Hippocampal formation (tissue), 2 donors: ENCODE results near the gene FBXL15.

ENCODE experiments used
- DNase-seq, 2 donors: peaks; one replicate each; lab custom pipeline; 2025; lab: John Stamatoyannopoulos, UW

FBXL15 gene

GRCh38 chr10:102398172-102399020 is 22.2 kb upstream of the FBXL15 start:
- no peak for DNase-seq

DNA sequence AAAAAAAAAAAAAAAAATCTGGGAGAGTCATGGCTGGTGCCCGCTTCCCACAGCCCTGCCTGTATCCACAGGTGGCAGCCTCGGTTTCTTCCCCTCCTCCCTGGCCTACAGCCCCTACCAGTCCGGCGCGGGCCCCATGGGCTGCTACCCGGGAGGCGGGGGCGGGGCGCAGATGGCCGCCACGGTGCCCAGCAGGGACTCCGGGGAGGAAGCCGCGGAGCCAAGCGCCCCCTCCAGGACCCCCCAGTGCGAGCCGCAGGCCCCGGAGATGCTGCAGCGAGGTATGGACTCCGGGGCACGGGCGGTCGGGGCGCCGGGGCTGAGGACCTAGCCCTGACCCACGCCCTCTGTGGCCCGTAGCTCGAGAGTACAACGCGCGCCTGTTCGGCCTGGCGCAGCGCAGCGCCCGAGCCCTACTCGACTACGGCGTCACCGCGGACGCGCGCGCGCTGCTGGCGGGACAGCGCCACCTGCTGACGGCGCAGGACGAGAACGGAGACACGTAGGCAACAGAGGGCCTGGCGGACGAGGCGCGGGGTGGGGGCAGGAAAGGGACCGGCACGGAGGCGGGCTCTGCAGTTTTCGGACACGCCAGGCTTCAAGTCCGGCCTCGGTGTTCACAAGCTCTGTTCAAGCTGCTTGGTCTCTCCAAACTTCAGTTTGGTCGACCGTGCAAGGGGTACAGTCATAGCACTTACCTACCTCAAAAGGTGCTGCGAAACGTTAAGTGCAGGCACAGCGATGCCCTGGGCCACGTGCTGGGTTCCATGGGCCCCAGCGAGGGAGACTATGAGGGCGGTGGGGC is 21.2 kb upstream of the FBXL15 start:
- DNase-seq: peak; percentile 72 to 80

DNA sequence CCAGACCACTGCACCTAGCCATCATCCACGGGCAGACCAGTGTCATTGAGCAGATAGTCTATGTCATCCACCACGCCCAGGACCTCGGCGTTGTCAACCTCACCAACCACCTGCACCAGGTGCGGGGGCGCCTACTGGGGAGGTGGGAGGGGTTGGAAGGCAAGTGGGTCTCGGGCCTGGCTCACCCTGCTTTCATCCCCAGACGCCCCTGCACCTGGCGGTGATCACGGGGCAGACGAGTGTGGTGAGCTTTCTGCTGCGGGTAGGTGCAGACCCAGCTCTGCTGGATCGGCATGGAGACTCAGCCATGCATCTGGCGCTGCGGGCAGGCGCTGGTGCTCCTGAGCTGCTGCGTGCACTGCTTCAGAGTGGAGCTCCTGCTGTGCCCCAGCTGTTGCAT is 20.6 kb upstream of the FBXL15 start:
- DNase-seq: no peak

- DNase-seq: no peak
Measured at GRCh38 chr10:102400598-102401341, 19.9 kb upstream of the FBXL15 start.

GRCh38 chr10:102401342-102401654 is 19.3 kb upstream of the FBXL15 start:
- DNase-seq: no peak

GRCh38 chr10:102401735-102402511 is 18.7 kb upstream of the FBXL15 start:
- DNase-seq: no peak

DNA sequence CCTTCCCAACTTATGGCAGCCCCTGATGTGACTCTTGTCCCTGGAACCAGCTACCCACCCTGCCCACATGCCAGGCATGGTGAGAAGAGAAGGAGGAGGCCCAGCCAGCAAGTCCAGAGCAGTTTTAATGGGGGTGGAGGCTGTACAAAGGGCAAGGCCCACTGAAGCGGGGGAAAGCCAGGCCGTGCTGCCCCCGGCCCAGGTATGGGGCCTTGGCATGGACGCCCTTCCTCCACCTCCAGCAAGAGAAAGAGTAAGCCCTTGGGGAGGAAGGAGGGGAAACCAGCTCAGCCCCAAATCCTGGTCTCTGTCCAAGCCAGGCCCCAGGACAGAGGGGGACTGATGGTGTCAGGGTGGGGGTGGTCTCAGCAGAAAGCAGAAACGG is 18.1 kb upstream of the FBXL15 start:
- no peak for DNase-seq

- no peak for DNase-seq
Measured at GRCh38 chr10:102403115-102403514, 17.5 kb upstream of the FBXL15 start.

DNA sequence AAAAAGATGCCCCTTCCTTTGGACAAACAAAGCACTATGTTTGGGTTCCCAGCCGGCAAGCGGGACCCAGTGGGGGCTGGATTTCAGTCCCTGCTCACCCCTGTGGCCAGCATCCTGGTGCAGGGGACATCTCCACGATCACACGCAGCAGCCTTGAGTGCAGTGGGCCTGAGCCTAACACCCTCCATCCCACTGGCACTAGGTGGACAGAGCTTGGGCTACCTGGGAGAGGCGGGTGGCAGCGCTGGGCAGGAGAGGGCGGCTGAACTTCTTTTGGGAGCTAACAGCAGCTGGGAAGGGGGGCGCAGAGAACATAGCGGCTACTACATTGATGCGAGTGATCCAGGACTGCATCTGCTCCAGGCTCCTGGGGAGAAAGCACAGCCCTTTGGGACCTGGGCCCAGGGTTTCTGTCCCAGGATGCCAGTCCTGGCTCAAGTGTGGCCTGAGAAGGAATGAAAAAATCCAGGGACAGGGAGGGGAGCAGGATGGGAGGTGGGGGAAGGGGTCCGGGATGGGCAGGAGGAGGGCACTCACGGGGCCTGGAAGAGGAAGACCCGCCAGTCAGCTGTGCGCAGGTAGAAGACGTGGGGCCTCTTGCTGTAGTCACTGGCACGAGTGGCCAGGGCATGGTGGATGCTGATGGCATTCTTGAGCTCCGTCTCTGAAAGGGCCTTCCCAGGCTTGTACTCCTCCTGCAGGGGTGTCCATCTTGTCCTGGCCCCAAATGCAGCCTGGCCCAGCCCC is 16.1 kb upstream of the FBXL15 start:
- DNase-seq: no peak

DNA sequence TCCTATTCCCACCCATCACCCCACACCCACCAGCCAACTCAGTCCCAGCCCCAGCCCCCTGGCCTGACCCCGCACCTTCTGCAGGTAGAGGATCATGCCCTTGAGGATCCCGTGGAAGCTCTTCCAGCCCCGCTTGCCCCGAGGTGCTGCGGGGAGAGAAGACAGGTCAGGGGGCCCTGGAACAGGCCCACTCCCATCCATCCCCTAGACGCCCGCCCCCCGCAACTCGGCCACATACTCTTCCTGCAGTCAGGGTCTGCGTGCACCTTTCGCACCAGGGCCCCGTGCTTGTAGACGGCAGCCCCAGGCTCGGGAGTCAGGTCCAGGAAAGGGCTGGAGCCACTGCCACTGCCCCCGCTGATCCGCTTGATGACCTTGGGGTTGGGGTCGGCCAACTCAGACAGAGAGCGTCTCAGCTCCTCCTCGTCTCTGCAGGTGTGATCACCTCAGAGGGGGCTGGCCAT is 15.5 kb upstream of the FBXL15 start:
- DNase-seq: no peak

DNA sequence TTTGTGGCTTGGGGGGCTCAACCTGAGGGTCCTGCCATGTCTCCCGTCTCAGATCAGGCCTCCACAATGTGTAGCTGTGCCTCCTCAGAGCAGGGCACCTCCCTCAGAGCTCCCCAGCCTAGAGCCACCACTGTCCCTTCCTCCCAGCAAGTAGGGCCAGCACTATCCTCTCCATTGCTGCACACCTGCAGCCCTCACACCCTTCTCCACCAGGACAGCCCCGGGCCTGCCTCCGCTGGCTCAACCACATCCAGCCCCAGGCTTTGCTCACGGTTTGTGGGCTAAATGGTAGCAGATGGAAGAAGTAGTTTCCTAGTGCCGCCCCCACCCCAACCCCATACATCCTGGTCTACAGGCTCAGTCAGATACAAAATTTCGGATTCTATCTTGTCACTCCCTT is 15.0 kb upstream of the FBXL15 start:
- no peak for DNase-seq

GRCh38 chr10:102406815-102407214 is 13.8 kb upstream of the FBXL15 start:
- DNase-seq: no peak

DNA sequence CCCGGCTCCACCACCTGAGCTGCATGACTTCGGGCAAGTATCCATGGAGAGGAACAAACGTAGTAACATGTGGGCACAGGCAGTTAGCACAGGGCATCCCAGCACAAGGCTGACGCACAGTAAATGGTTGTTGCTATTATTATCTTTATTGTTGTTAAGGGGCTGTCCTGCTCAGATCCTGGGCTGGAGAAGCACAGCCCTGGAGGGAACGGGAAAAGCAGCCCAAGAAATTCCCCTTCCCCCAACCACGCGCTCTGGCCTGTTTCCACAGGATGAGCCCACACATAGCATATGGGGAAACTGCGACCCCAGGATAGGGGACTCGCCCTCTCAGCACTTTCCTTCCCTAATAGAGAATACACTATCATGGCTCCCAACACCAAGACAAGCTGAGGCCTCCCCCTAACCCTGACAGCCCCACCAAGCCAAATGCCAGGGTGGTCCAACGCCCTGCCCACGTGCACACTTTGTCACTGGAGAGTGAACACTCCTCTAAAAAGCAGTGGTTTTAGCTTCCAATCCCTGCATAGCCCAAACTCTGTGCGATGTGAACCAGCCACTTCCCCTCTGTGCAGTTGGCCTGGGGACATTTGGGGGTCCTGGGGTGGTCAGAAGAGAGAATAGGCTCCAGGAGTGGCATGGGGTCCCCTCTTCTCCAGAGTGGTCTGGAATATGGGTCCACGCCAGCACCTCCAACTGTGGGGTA is 13.1 kb upstream of the FBXL15 start:
- DNase-seq: no peak

DNA sequence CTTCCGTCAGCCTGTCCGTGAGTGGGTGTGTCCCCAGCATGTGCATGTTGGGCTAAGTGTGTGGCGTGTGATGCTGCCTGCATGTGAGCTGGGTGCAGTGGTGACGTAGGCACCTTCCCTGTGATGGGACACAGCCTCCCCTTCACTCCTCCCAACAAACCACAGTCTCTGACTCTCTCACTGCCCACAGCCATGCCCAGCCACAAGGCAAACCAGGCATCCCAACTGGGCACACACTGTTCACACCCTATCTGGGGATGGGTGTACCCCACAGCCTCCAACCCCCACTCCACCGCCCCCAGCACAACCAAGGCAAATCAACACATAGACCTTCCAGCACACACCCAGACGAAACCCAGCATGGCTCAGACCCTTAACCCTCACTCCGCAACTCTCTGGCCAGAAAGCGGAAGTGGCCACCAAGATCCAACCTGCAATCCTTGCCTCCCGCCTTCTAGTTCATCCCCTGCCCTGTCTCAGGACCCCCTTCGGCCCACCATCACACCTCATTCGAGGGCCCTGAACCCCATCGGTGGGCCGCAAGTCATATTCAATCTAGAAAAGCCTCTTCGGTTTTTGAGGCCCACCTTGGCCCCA is 12.4 kb upstream of the FBXL15 start:
- no peak for DNase-seq

- DNase-seq: peak in 1 of 2 donors; percentile 24
Measured at GRCh38 chr10:102408728-102409603, 11.7 kb upstream of the FBXL15 start.

GRCh38 chr10:102409604-102410428 is 10.8 kb upstream of the FBXL15 start:
- no peak for DNase-seq

DNA sequence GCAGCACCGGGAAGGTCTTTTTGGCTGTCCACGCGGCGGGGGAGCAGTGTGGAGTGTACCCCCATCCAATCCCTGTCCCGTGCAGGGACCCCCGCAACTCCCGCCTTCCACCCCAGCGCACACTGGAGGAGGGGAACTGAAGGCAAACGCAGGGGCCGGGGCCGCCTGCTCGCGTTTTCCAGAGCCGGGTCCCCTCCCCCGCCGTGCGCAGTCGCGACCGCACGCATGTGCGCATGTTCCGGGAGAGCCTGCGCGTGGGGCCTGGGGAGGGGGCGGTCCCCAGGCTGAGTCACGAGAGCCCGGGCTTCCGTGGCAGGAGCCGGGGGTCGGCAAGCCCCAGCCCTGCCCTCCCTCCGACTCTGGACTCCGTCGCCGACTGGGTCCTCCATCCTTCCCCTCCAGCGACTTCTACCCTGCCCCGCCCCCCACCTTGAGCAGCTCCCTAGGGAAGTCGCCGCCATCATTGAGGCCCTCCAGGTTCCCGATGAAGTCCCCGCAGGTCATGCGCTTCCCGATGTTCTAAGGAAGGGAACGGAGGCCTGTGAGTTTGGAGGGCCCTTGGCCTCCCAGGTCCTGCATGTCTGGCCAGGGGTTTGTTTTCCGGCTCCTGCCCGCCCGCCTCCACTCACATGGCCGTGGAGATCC is 10.1 kb upstream of the FBXL15 start:
- peak in 1 of 2 donors; percentile 35 for DNase-seq
